CD14-positive monocyte (primary cell): ENCODE results near the gene KAZN. TPM values are rescaled to one million over a fixed set of nuclear protein-coding genes. Genes with fewer than 3 reads are reported as not detected.

Source experiments
- DNase-seq, 3 donors: peaks; one replicate each; pipeline ENCODE4 v3.0.0-alpha.2; 2011 to 2022
- H2AFZ ChIP-seq: 2 replicates; pipeline ENCODE4 v1.6.0; 2012; ENCODE audit warnings: mild to moderate bottlenecking, low read depth, low read length, inconsistent platforms; ENCODE audit not compliant: insufficient read depth, poor library complexity, severe bottlenecking
- H3K27ac ChIP-seq, 2 donors: 1 replicate in 1 of 2; 2 replicates in 1 of 2; pipeline ENCODE4 v1.5.1; 2012 to 2013; ENCODE audit warnings: low read length in 2 of 2, control low read depth in 1 of 2, inconsistent platforms in 1 of 2, low read depth in 1 of 2, mild to moderate bottlenecking in 1 of 2
- H3K27me3 ChIP-seq, 2 donors: one replicate each; pipeline versions ENCODE4 v1.6.0 to v1.6.1; 2011 to 2013; ENCODE audit warnings: low read length in 2 of 2; ENCODE audit not compliant: control insufficient read depth in 2 of 2, insufficient read depth in 2 of 2
- H3K36me3 ChIP-seq, 2 donors: replicated peaks in 1 of 2; 1 replicate in 1 of 2; 2 replicates in 1 of 2; pipeline versions ENCODE4 v1.5.1 to v1.6.1; 2012 to 2013; ENCODE audit warnings: low read length in 2 of 2, control low read depth in 1 of 2, inconsistent platforms in 1 of 2, mild to moderate bottlenecking in 1 of 2; ENCODE audit not compliant: insufficient read depth in 2 of 2, control insufficient read depth in 1 of 2
- H3K4me1 ChIP-seq, 2 donors: 1 replicate in 1 of 2; 2 replicates in 1 of 2; pipeline versions ENCODE4 v1.5.1 to v1.6.1; 2012 to 2013; ENCODE audit warnings: low read length in 2 of 2, control low read depth in 1 of 2, inconsistent platforms in 1 of 2, mild to moderate bottlenecking in 1 of 2, moderate library complexity in 1 of 2; ENCODE audit not compliant: insufficient read depth in 2 of 2, control insufficient read depth in 1 of 2
- H3K4me2 ChIP-seq: replicated peaks from 2 replicates; pipeline ENCODE3; 2012; ENCODE audit warnings: low read length, moderate library complexity, mild to moderate bottlenecking; ENCODE audit not compliant: poor library complexity, severe bottlenecking; ENCODE audit errors: extremely low read depth
- H3K4me3 ChIP-seq, 3 experiments: fragments of 200-600 bp in 1 of 3; sonication (generic) in 1 of 3; replicated peaks in 1 of 3; 1 replicate in 2 of 3; 2 replicates in 1 of 3; pipeline ENCODE4 v1.5.1; 2011 to 2013; ENCODE audit warnings: low read length in 3 of 3, mild to moderate bottlenecking in 3 of 3, control low read depth in 2 of 3, low read depth in 2 of 3, inconsistent platforms in 1 of 3, moderate library complexity in 1 of 3
- H3K79me2 ChIP-seq: 2 replicates; pipeline ENCODE4 v1.6.0; 2012; ENCODE audit warnings: mild to moderate bottlenecking, control low read depth, inconsistent platforms, low read length, moderate library complexity; ENCODE audit not compliant: insufficient read depth
- H3K9ac ChIP-seq: 2 replicates; pipeline ENCODE4 v1.6.0; 2017; ENCODE audit warnings: low read length, mild to moderate bottlenecking; ENCODE audit not compliant: insufficient read depth, poor library complexity, severe bottlenecking
- H3K9me3 ChIP-seq, 2 donors: replicated peaks in 1 of 2; 1 replicate in 1 of 2; 2 replicates in 1 of 2; pipeline versions ENCODE4 v1.5.1 to v1.6.1; 2012 to 2013; ENCODE audit warnings: low read length in 2 of 2, control low read depth in 1 of 2; ENCODE audit not compliant: control insufficient read depth in 1 of 2, insufficient read depth in 1 of 2
- H4K20me1 ChIP-seq: 2 replicates; pipeline ENCODE4 v1.6.0; 2012; ENCODE audit warnings: mild to moderate bottlenecking, low read length, control low read depth, moderate library complexity; ENCODE audit not compliant: insufficient read depth
- H3K27ac Mint-ChIP-seq, 7 donors: one replicate each; pipeline ENCODE4 v1.8.0; 2020; ENCODE audit warnings: mild to moderate bottlenecking in 7 of 7, mixed read lengths in 7 of 7, moderate library complexity in 6 of 7, inconsistent platforms in 2 of 7
- H3K27me3 Mint-ChIP-seq, 3 donors: one replicate each; pipeline ENCODE4 v1.8.0; 2021 to 2022; ENCODE audit warnings: low read depth in 3 of 3, mild to moderate bottlenecking in 3 of 3, mixed read lengths in 3 of 3, moderate library complexity in 3 of 3, inconsistent platforms in 1 of 3
- H3K36me3 Mint-ChIP-seq, 2 donors: one replicate each; pipeline ENCODE4 v1.8.0; 2020; ENCODE audit warnings: mixed read lengths in 2 of 2, inconsistent platforms in 1 of 2, mild to moderate bottlenecking in 1 of 2
- H3K4me1 Mint-ChIP-seq: one replicate; pipeline ENCODE4 v1.8.0; 2020; ENCODE audit warnings: mild to moderate bottlenecking, mixed read lengths
- H3K4me3 Mint-ChIP-seq, 2 donors: one replicate each; pipeline ENCODE4 v1.8.0; 2020; ENCODE audit warnings: mild to moderate bottlenecking in 2 of 2, mixed read lengths in 2 of 2, moderate library complexity in 1 of 2
- H3K9me3 Mint-ChIP-seq, 7 donors: one replicate each; pipeline ENCODE4 v1.8.0; 2020 to 2022; ENCODE audit warnings: mixed read lengths in 7 of 7, mild to moderate bottlenecking in 6 of 7, moderate library complexity in 6 of 7, inconsistent platforms in 2 of 7
- CTCF ChIP-seq: fragments of 200-600 bp; IDR thresholded peaks from one replicate; pipeline ENCODE4 v1.8.0; 2022; ENCODE audit warnings: antibody characterized with exemption, mild to moderate bottlenecking
- WGBS: methylation state at CpG from one replicate; pipeline ENCODE4 v1.1.5; 2013; ENCODE audit warnings: missing lambda C conversion rate; ENCODE audit not compliant: insufficient coverage; 5-methylcytosine and 5-hydroxymethylcytosine counted together
- intact Hi-C, 2 donors: fragments of 100-400 bp; cut with micrococcal nuclease; formaldehyde crosslinking; loops; one replicate each; pipeline versions ENCODE4 v1.15.0 to v1.15.1; 2023
- polyA plus RNA-seq, 3 donors: library from polyadenylated mRNA; depleted of rRNA in 1 of 3; unstranded in 2 of 3; stranded (reverse) in 1 of 3; fragments of 300-500 nt in 2 of 3; fragments of >200 nt in 1 of 3; fragmentation: Illumina TruSeq in 2 of 3; gene quantifications; 1 replicate in 2 of 3; 2 replicates in 1 of 3; pipeline ENCODE4 v1.2.3, GENCODE V29; 2012 to 2021

The KAZN gene
- polyA plus RNA-seq, 3 donors, result not detected

- Histone ChIP-seq H3K4me1 (no peaks in the 10 kb centered on the region), H4K20me1 (no peaks in the 10 kb centered on the region), H3K27ac (no peak overlapping the region), H3K4me3 (no peak overlapping the region), H3K79me2 (no peaks in the 10 kb centered on the region), H3K36me3 (no peaks in the 10 kb centered on the region), H3K9me3 (no peaks in the 10 kb centered on the region), H3K4me2 (no peak overlapping the region), H2AFZ (no peak overlapping the region), H3K27me3 (no peaks in the 10 kb centered on the region), H3K9ac (no peak overlapping the region)
- Mint-ChIP-seq H3K9me3 (no peaks in the 10 kb centered on the region), H3K4me1 (no peaks in the 10 kb centered on the region), H3K36me3 (no peaks in the 10 kb centered on the region), H3K27ac (no peak overlapping the region), H3K4me3 (no peak overlapping the region), H3K27me3 (peaks cover 0 to 7% (median 5%) of the 10 kb centered on the region in 3 donors)
- intact Hi-C loops, result no loop called here
- 89% methylated on average over 4 of the region's 8 CpGs for WGBS
- TF ChIP-seq CTCF, result no peak
- DNase-seq, result no peak
These were observed 431.3 kb downstream of the KAZN start for GRCh38 chr1:15029786-15030185.

GRCh38 chr1:15031251-15031933 is 432.9 kb downstream of the KAZN start:
- Histone ChIP-seq H3K9me3 (no peaks in the 10 kb centered on the region), H3K4me3 (no peak overlapping the region), H3K27me3 (no peaks in the 10 kb centered on the region), H2AFZ (no peak overlapping the region), H3K79me2 (no peaks in the 10 kb centered on the region), H3K4me1 (no peaks in the 10 kb centered on the region), H3K27ac (no peak overlapping the region), H4K20me1 (no peaks in the 10 kb centered on the region), H3K9ac (no peak overlapping the region), H3K36me3 (no peaks in the 10 kb centered on the region), H3K4me2 (no peak overlapping the region)
- TF ChIP-seq CTCF, result no peak
- 95% methylated on average over 7 of the region's 8 CpGs for WGBS
- intact Hi-C loops, result no loop called here
- H3K27me3 Mint-ChIP-seq, result peaks cover 0 to 5% (median 3%) of the 10 kb centered on the region in 3 donors
- DNase-seq, result no peak
- no peak overlapping the region for H3K4me3 Mint-ChIP-seq
- no peaks in the 10 kb centered on the region for H3K36me3 Mint-ChIP-seq
- H3K4me1 Mint-ChIP-seq, result no peaks in the 10 kb centered on the region
- H3K9me3 Mint-ChIP-seq, result no peaks in the 10 kb centered on the region
- no peak overlapping the region for H3K27ac Mint-ChIP-seq
